Stimulated activated CD4-positive, alpha-beta T cell treated with anti-CD3 and anti-CD28 coated beads, TNF-alpha, amount 100 ng/mL, for 1 hour (primary cell): ENCODE measurements around the gene PLEKHA4.
"Not testable (repeated sequence)": the region's sequence is repeated elsewhere in the genome, so short reads cannot be mapped to it uniquely, and the experiment has no call there.

Experiments used
- DNase-seq, 3 donors: peaks; one replicate each; pipeline ENCODE4 v3.0.0-alpha.2; 2020; ENCODE audit warnings: low read depth in 3 of 3, low spot score in 1 of 3

PLEKHA4 gene

GRCh38 chr19:48868114-48868886 is at the start of gene PLEKHA4:
TSS of gene PLEKHA4 (minus strand) at chr19:48868617. CDS start at chr19:48867620, 997 bp downstream.
- DNase-seq, result no peak

- DNase-seq, result no peak
Measured at GRCh38 chr19:48918071-48918470, 49.7 kb upstream of the PLEKHA4 start.

- DNase-seq, result no peak
Measured at GRCh38 chr19:48915757-48916156, 47.3 kb upstream of the PLEKHA4 start.

DNA sequence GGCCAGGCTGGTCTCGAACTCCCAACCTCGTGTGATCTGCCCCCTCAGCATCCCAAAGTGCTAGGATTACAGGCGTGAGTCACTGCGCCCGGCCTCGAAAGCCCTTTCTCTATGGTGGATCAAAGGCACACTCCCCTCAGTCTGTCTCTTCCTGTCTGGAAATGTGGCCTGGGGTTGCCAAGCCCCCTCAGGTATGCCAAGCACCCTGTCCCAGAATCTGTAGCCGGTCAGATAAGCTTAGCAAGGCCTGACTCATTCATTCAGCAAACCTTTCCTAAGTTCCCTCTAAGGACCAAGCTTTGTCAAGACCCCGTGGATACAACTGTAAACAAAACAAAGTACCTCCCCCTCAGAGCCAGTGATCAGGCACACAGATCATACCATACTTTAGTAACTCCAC is 45.8 kb upstream of the PLEKHA4 start:
- DNase-seq, result no peak

- DNase-seq, result no peak
Measured at GRCh38 chr19:48913114-48913889, 44.9 kb upstream of the PLEKHA4 start.

- no peak for DNase-seq
Measured at GRCh38 chr19:48910803-48911202, 42.4 kb upstream of the PLEKHA4 start.

DNA sequence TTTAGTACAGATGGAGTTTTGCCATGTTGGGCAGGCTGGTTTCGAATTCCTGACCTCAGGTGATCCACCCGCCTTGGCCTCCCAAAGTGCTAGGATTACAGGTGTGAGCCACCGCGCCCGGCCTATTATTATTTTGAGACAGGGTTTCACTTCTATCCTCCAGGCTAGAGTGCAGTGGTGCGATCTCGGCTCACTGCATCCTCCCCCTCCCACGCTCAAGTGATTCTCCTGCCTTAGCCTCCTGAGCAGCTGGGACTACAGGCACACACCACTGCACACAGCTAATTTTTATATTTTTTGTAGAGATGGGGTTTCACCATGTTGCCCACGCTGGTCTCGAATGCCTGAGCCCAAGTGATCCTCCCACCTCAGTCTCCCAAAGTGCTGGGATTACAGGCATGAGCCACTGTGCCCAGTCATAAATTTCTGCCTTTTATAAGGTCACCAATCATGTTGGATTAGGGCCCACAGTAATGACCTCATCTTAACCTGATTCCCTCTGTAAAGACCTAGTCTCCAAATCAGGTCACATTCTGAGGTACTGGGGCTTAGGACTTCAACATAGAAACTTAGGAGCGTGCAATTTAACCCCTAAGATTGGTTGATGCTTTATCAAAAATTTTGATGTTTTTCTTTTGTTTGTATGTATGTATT is 41.1 kb upstream of the PLEKHA4 start:
- DNase-seq, result not testable (repeated sequence)

DNA sequence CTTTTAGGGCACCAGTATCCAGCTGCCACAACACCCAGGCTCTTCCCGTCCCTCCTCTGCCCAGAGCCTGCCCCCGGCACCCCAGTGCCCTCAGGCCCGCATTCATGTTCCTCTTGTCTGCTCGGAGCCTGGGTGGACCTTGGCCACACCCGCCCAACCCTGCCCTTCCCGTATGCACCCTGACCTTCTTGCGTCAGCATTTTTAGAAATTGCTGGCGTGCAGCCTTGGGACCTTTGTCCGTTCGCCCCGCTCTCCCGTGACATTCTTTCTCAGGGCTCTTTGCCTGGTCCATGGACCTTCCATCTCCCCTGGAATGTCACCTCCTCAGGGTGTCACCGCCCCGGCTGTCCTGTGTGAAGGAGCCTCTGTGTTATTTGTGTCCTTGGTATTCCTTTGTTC is 39.3 kb upstream of the PLEKHA4 start:
- no peak for DNase-seq

DNA sequence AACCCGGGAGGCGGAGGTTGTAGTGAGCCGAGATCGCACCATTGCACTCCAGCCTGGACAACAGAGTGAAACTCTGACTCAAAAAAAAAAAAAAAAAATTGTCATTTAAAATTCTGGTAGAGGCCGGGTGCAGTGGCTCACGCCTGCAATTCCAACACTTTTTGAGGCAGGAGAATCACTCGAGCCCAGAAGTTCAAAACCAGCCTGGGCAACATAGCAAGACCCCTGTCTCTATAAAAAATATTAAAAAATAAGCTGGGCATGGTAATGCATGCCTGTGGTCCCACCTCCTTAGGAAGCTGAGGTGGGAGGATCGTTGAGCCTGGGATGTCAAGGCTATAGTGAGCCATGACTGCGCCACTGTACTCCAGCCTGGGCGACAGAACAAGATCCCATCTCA is 37.9 kb upstream of the PLEKHA4 start:
- no peak for DNase-seq

DNA sequence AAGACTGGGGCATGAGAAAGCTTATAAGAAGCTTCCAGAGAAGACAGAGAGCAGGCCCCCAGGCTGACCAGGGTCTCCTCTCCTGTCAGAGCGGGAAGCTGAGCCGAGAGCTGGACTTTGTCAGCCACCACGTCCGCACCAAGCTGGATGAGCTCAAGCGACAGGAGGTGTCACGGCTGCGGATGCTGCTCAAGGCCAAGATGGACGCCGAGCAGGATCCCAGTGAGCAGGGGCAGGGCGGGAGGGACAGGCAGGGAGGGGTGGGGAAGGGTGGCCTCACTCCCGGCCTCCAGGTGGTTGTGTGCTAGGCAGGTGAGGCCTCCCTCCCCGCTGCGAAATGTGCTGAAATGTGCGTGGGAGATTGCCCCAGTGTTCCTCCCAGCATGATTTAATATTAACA is 37.2 kb upstream of the PLEKHA4 start:
- DNase-seq, result no peak

- DNase-seq, result not testable (repeated sequence)
Measured at GRCh38 chr19:48903788-48904187, 35.4 kb upstream of the PLEKHA4 start.

- DNase-seq, result not testable (repeated sequence)
Measured at GRCh38 chr19:48902291-48902690, 33.9 kb upstream of the PLEKHA4 start.

- no peak for DNase-seq
Measured at GRCh38 chr19:48900477-48901406, 32.3 kb upstream of the PLEKHA4 start.

DNA sequence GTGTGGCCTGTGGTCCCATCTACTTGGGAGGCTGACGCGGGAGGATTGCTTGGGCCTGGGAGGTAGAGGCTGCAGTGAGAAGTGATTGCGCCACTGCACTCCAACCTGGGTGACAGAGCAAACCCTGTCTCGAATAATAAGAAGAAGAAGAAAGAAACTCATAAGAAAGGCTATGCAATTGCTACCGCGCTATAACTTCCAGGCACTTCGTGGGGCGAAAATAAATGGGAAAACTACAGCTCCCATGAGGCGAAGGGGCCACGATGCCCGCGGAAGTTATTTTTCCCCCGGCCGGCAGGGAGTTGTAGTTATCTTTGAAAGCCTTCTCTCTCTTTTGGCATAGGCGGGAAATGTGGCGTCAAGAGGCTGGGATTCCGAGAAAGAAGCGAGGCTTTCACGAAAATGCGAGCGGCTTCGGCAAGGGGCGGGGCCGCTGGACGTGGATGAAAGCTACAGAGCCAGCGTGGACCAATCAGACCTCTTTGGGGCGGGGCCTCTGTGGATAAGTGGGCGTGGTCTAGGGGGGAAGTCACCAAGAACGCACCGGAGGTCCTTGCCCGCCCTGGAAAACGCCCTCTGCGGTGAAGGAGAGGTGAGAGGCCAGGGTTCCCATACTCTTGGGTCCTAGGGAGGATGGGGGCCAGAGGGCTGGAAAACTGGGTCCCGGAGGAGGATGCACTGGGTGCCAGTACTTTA is 31.5 kb upstream of the PLEKHA4 start, which contains the start of gene NUCB1:
Gene NUCB1 (plus strand): TSS at position 532 of the 696 bp plus-strand sequence. CDS start 485 bp downstream, outside the sequence.
- peak; percentile 95 to 98 (median 95) for DNase-seq

GRCh38 chr19:48899386-48899749 is 31.0 kb upstream of the PLEKHA4 start:
- not testable (repeated sequence) for DNase-seq

DNA sequence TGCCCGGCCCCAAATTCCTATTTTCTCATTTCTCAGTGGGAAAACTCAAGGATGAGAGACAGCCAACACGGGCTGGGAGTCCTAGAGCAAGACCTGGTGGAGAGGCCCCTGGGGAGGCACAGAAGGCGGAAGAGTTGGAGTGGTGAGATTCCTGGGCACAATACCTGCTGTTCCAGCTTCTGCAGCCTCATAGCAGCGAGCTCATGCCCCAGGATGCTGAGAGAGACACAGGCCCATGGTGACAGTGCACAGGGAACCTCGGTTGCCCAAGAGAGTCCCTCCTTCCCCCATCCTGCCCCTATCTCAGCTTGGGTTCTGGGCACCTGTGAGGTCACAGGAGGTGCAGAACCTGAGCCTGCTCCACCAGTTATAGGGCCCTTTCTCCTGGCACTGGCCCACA is 28.8 kb upstream of the PLEKHA4 start:
- DNase-seq, result no peak

DNA sequence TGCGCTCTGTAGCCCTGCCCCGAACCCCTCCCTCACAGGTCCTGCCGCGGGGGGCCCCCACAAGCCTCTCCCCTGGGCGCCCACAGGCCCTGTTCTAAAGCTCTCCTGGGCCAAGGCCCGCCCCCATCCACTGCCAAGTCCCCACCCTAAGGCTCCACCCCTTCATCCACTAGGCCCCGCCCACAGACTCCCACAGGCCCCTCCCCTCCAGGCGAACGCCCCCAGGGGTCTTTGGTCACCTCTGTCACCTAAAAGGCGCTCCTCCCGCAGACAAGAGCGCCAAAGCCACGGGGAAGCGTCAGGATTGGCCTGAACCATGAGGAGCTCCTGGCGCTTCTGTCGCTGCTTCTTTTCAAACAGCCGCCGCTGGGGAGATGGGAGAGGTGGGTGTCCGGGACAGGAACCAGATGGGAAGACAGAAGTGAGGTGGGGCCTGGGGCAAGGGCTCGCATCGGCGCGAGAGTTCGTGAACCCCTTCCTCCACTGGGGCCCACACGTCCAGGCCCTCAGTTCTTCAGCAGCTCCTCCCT is 27.8 kb upstream of the PLEKHA4 start:
- DNase-seq, result peak in 1 of 3 donors; percentile 39

DNA sequence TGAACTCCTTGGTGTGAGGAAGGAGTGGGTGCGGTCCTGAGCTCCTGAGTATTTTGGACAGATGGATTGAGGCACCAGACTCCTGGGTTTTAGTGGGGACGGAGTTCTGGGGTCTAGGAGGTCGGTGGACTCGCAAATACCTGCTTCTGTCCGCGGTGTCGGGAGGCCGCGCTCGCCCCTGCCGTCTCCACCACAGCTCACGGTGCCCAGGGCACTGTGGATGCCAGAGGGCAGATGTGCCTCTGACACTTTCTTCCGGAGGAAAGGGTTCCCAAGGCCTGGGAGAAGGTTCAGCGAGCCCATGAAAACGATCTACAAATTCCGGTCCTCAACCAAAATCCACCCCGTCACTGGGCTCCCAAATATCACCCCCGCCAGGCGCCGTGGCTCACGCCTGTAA is 26.8 kb upstream of the PLEKHA4 start:
- no peak for DNase-seq

DNA sequence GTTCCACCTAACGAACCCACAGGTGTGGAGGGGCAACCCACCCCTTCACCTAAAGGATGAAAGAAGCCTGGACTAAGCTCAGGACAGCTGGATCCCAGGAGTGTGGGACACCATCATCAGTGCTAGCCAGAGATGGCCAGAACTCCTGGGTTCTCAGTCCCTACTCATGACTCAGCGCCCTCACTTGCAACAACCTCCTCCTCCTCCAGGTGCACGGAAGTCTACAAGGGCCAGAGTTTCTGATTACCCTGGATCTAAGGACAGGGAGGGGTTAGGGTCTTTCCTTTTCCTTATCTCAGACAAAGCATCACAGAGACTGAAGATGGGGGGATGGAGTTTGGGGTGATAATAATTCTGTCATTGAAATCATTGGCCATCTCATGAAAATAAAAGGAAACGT is 22.1 kb upstream of the PLEKHA4 start:
- DNase-seq, result no peak

DNA sequence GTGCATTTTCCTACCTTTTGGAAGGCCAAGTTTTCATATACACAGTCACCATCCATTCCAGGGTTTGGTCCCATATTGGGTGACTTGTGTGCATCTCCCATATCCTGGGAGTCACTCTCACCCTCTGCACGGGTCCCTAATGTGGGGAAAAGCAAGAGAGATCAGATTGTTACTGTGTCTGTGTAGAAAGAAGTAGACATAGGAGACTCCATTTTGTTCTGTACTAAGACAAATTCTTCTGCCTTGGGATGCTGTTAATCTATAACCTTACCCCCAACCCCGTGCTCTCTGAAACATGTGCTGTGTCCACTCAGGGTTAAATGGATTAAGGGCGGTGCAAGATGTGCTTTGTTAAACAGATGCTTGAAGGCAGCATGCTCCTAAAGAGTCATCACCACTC is 21.1 kb upstream of the PLEKHA4 start:
- not testable (repeated sequence) for DNase-seq
